CD4-positive, alpha-beta memory T cell (primary cell): ENCODE measurements around the gene NDUFV2. TPM values are rescaled to one million over a fixed set of nuclear protein-coding genes. Genes with fewer than 3 reads are reported as not detected.

ENCODE experiments used
- CTCF ChIA-PET: fragments of 350-600 bp; sonication (Branson Sonifier 250); formaldehyde crosslinking; loops from one replicate; lab custom pipeline; 2021; ENCODE audit warnings: inconsistent platforms; ENCODE audit not compliant: partially characterized antibody; lab: Charles Lee
- POLR2A ChIA-PET: fragments of 350-600 bp; sonication (Branson Sonifier 250); formaldehyde crosslinking; loops from one replicate; lab custom pipeline; 2021; ENCODE audit not compliant: partially characterized antibody; lab: Charles Lee
- DNase-seq, 5 donors: peaks; one replicate each; pipeline versions ENCODE4 v3.0.0 to v3.0.0-alpha.2; 2020 to 2022; ENCODE audit warnings: mixed read lengths in 1 of 5
- H3K27ac ChIP-seq: one replicate; pipeline ENCODE4 v1.7.0; 2013; ENCODE audit warnings: low read depth, low read length
- H3K27me3 ChIP-seq: 2 replicates; pipeline ENCODE4 v1.7.0; 2013; ENCODE audit warnings: mild to moderate bottlenecking, low read length, moderate library complexity; ENCODE audit not compliant: insufficient read depth
- H3K36me3 ChIP-seq: 2 replicates; pipeline ENCODE4 v1.7.0; 2013; ENCODE audit warnings: mild to moderate bottlenecking, low read length, moderate library complexity; ENCODE audit not compliant: insufficient read depth
- H3K4me1 ChIP-seq: 2 replicates; pipeline ENCODE4 v1.7.0; 2013; ENCODE audit warnings: mild to moderate bottlenecking, low read length, moderate library complexity; ENCODE audit not compliant: insufficient read depth
- H3K4me3 ChIP-seq, 2 donors: one replicate each; pipeline ENCODE4 v1.7.0; 2013; ENCODE audit warnings: low read length in 2 of 2, mild to moderate bottlenecking in 1 of 2
- H3K9me3 ChIP-seq, 2 donors: one replicate each; pipeline ENCODE4 v1.7.0; 2013; ENCODE audit warnings: low read length in 2 of 2, control low read depth in 1 of 2; ENCODE audit not compliant: control insufficient read depth in 1 of 2
- H3K27ac Mint-ChIP-seq, 7 donors: one replicate each; pipeline ENCODE4 v1.8.0; 2020 to 2021; ENCODE audit warnings: mixed read lengths in 7 of 7, mild to moderate bottlenecking in 6 of 7, inconsistent platforms in 3 of 7, moderate library complexity in 3 of 7
- H3K27me3 Mint-ChIP-seq, 2 donors: one replicate each; pipeline ENCODE4 v1.8.0; 2020 to 2021; ENCODE audit warnings: mixed read lengths in 2 of 2
- H3K36me3 Mint-ChIP-seq, 2 donors: one replicate each; pipeline ENCODE4 v1.8.0; 2020 to 2021; ENCODE audit warnings: mixed read lengths in 2 of 2, inconsistent platforms in 1 of 2, mild to moderate bottlenecking in 1 of 2
- H3K4me1 Mint-ChIP-seq, 4 donors: one replicate each; pipeline ENCODE4 v1.8.0; 2020 to 2021; ENCODE audit warnings: mixed read lengths in 4 of 4, mild to moderate bottlenecking in 1 of 4
- H3K4me3 Mint-ChIP-seq, 8 donors: one replicate each; pipeline ENCODE4 v1.8.0; 2020 to 2021; ENCODE audit warnings: mixed read lengths in 8 of 8, mild to moderate bottlenecking in 7 of 8, moderate library complexity in 6 of 8, inconsistent platforms in 3 of 8
- H3K9me3 Mint-ChIP-seq, 8 donors: one replicate each; pipeline ENCODE4 v1.8.0; 2020 to 2021; ENCODE audit warnings: mixed read lengths in 8 of 8, mild to moderate bottlenecking in 5 of 8, inconsistent platforms in 3 of 8, moderate library complexity in 1 of 8
- intact Hi-C: fragments of 100-400 bp; cut with micrococcal nuclease; formaldehyde crosslinking; loops from one replicate; pipeline ENCODE4 v1.15.1; 2023
- polyA plus RNA-seq, 2 donors: library from polyadenylated mRNA; unstranded; fragments of 300-500 nt; fragmentation: Illumina TruSeq; gene quantifications; one replicate each; pipeline ENCODE4 v1.2.3, GENCODE V29; 2021
- total RNA-seq, 2 experiments: library from RNA; stranded (reverse); gene quantifications; one replicate each; pipeline ENCODE4 v1.2.3, GENCODE V29; 2021

NDUFV2 gene
- total and polyA plus RNA-seq, 4 experiments from 2014 or later: 135 to 281 (median 174) TPM

GRCh38 chr18:9108911-9109310 is 6.4 kb downstream of the NDUFV2 start:
- Mint-ChIP-seq H3K27ac (peak overlapping the region; percentile 61 to 95 (median 82)), H3K27me3 (no peaks in the 10 kb centered on the region), H3K4me1 (peaks cover 66 to 98% (median 83%) of the 10 kb centered on the region in 4 donors), H3K36me3 (peaks cover 0 to 39% of the 10 kb centered on the region in 2 donors), H3K9me3 (no peaks in the 10 kb centered on the region), H3K4me3 (peak overlapping the region; percentile 27 to 85 (median 74))
- no peak overlapping the region for H3K4me3 ChIP-seq
- peaks cover 100% of the 10 kb centered on the region for H3K4me1 ChIP-seq
- H3K27ac ChIP-seq: peak overlapping the region; percentile 82
- DNase-seq: no peak
- no peaks in the 10 kb centered on the region for H3K9me3 ChIP-seq
- ChIA-PET POLR2A (interaction anchor here (0.9 to 21.8 kb wide), 7 partner anchors 9 to 35 kb away, joined by 3 to 823 read pairs (median 10); partner anchors contain the start of gene ANKRD12), CTCF (interaction anchor here (0.7 to 3.3 kb wide), 15 partner anchors 9 to 64 kb away, joined by 3 to 11 read pairs (median 4); partner anchors contain the start of gene ANKRD12)
- no peaks in the 10 kb centered on the region for H3K27me3 ChIP-seq
- intact Hi-C loops: no loop called here
- peaks cover 4% of the 10 kb centered on the region for H3K36me3 ChIP-seq

GRCh38 chr18:9109523-9109922 is 7.0 kb downstream of the NDUFV2 start:
- H3K4me3 ChIP-seq: no peak overlapping the region
- no peak for DNase-seq
- H3K27me3 ChIP-seq: no peaks in the 10 kb centered on the region
- Mint-ChIP-seq H3K27ac (peak overlapping the region; percentile 61 to 95 (median 84)), H3K4me3 (peak overlapping the region; percentile 27 to 85 (median 74)), H3K4me1 (peaks cover 63 to 95% (median 79%) of the 10 kb centered on the region in 4 donors), H3K9me3 (no peaks in the 10 kb centered on the region), H3K36me3 (peaks cover 0 to 33% of the 10 kb centered on the region in 2 donors), H3K27me3 (no peaks in the 10 kb centered on the region)
- peaks cover 100% of the 10 kb centered on the region for H3K4me1 ChIP-seq
- ChIA-PET CTCF (interaction anchor here (0.7 to 3.3 kb wide), 18 partner anchors 8 to 63 kb away, joined by 3 to 11 read pairs (median 4); partner anchors contain the start of gene ANKRD12), POLR2A (interaction anchor here (1.0 to 21.8 kb wide), 9 partner anchors 8 to 43 kb away, joined by 3 to 823 read pairs (median 5); partner anchors contain the start of gene ANKRD12)
- H3K9me3 ChIP-seq: no peaks in the 10 kb centered on the region
- peak overlapping the region; percentile 82 for H3K27ac ChIP-seq
- intact Hi-C loops: no loop called here
- peaks cover 4% of the 10 kb centered on the region for H3K36me3 ChIP-seq

GRCh38 chr18:9113468-9114149 is 11.1 kb downstream of the NDUFV2 start:
- H3K36me3 Mint-ChIP-seq: peaks cover 0 to 31% of the 10 kb centered on the region in 2 donors
- H3K9me3 ChIP-seq: no peaks in the 10 kb centered on the region
- H3K27ac Mint-ChIP-seq: peak overlapping the region; percentile 57 to 96 (median 92)
- CTCF ChIA-PET: interaction anchor here (1.2 to 8.7 kb wide), 4 partner anchors 9 to 40 kb away, joined by 4 to 58 read pairs (median 28); partner anchors contain the start of gene ANKRD12
- peaks cover 99% of the 10 kb centered on the region for H3K4me1 ChIP-seq
- intact Hi-C loops: no loop called here
- peak overlapping the region; percentile 56 for H3K27ac ChIP-seq
- DNase-seq: no peak
- no peaks in the 10 kb centered on the region for H3K27me3 ChIP-seq
- H3K4me3 Mint-ChIP-seq: peak overlapping the region; percentile 52 to 86 (median 79)
- no peaks in the 10 kb centered on the region for H3K27me3 Mint-ChIP-seq
- no peaks in the 10 kb centered on the region for H3K36me3 ChIP-seq
- no peak overlapping the region for H3K4me3 ChIP-seq
- H3K9me3 Mint-ChIP-seq: no peaks in the 10 kb centered on the region
- POLR2A ChIA-PET: interaction anchor here (0.6 to 21.8 kb wide), 5 partner anchors 10 to 31 kb away, joined by 3 to 823 read pairs (median 8); partner anchors contain the start of genes ANKRD12 and NDUFV2
- H3K4me1 Mint-ChIP-seq: peaks cover 53 to 90% (median 73%) of the 10 kb centered on the region in 4 donors

- POLR2A ChIA-PET: interaction anchor here (2.9 to 21.8 kb wide), 6 partner anchors 7 to 42 kb away, joined by 21 to 823 read pairs (median 36); partner anchors contain the start of genes ANKRD12 and NDUFV2
- peaks cover 52 to 86% (median 70%) of the 10 kb centered on the region in 4 donors for H3K4me1 Mint-ChIP-seq
Measured at GRCh38 chr18:9115984-9116383, 13.5 kb downstream of the NDUFV2 start.

GRCh38 chr18:9117980-9118841 is 15.7 kb downstream of the NDUFV2 start:
- Histone ChIP-seq H3K9me3 (no peaks in the 10 kb centered on the region), H3K27me3 (no peaks in the 10 kb centered on the region), H3K36me3 (no peaks in the 10 kb centered on the region), H3K27ac (peak overlapping the region; percentile 80), H3K4me1 (peaks cover 98% of the 10 kb centered on the region), H3K4me3 (peak overlapping the region; percentile 8 to 28)
- peak in 4 of 5 donors; percentile 47 to 54 (median 52) for DNase-seq
- H3K27me3 Mint-ChIP-seq: no peaks in the 10 kb centered on the region
- H3K4me3 Mint-ChIP-seq: peak overlapping the region; percentile 62 to 91 (median 84)
- peak overlapping the region; percentile 96 to 100 (median 98) for H3K27ac Mint-ChIP-seq
- peaks cover 51 to 86% (median 69%) of the 10 kb centered on the region in 4 donors for H3K4me1 Mint-ChIP-seq
- POLR2A ChIA-PET: interaction anchor here (0.5 to 21.8 kb wide), 21 partner anchors 9 to 795 kb away, joined by 3 to 823 read pairs (median 5); partner anchors contain the start of genes ANKRD12, NDUFV2, RAB12 and RALBP1
- intact Hi-C loops: loop anchor here (1.0 kb wide), 3 partner anchors 15 to 35 kb away; partner anchors contain the start of gene ANKRD12
- peaks cover 8 to 45% of the 10 kb centered on the region in 2 donors for H3K36me3 Mint-ChIP-seq
- CTCF ChIA-PET: interaction anchor here (1.0 to 8.7 kb wide), 7 partner anchors 9 to 45 kb away, joined by 4 to 58 read pairs (median 9); partner anchors contain the start of gene ANKRD12
- H3K9me3 Mint-ChIP-seq: no peaks in the 10 kb centered on the region

More at GRCh38 chr18:9115984-9116383, 13.5 kb downstream of the NDUFV2 start:
- Mint-ChIP-seq H3K9me3 (no peaks in the 10 kb centered on the region), H3K27ac (peak overlapping the region; percentile 93 to 100 (median 98)), H3K36me3 (peaks cover 4 to 35% of the 10 kb centered on the region in 2 donors), H3K27me3 (no peaks in the 10 kb centered on the region), H3K4me3 (peak overlapping the region; percentile 37 to 94 (median 90))
- peaks cover 98% of the 10 kb centered on the region for H3K4me1 ChIP-seq
- H3K4me3 ChIP-seq: no peak overlapping the region
- intact Hi-C loops: no loop called here
- no peak for DNase-seq
- no peaks in the 10 kb centered on the region for H3K36me3 ChIP-seq
- peak overlapping the region; percentile 80 for H3K27ac ChIP-seq
- CTCF ChIA-PET: interaction anchor here (1.1 to 8.7 kb wide), 4 partner anchors 10 to 34 kb away, joined by 4 to 58 read pairs (median 32); partner anchors contain the start of gene ANKRD12
- no peaks in the 10 kb centered on the region for H3K27me3 ChIP-seq
- no peaks in the 10 kb centered on the region for H3K9me3 ChIP-seq

GRCh38 chr18:9120796-9121195 is 18.3 kb downstream of the NDUFV2 start:
- H3K27ac ChIP-seq: peak overlapping the region; percentile 80
- H3K36me3 ChIP-seq: peaks cover 15% of the 10 kb centered on the region
- ChIA-PET POLR2A (interaction anchor here (0.6 to 21.8 kb wide), 7 partner anchors 11 to 59 kb away, joined by 3 to 823 read pairs (median 3); partner anchors contain the start of genes ANKRD12 and NDUFV2), CTCF (interaction anchor here (0.9 to 3.2 kb wide), 4 partner anchors 11 to 47 kb away, joined by 3 to 18 read pairs (median 5); partner anchors contain the start of gene NDUFV2)
- intact Hi-C loops: no loop called here
- Mint-ChIP-seq H3K36me3 (peaks cover 20 to 60% of the 10 kb centered on the region in 2 donors), H3K27ac (peak overlapping the region; percentile 85 to 96 (median 90)), H3K4me1 (peaks cover 45 to 85% (median 61%) of the 10 kb centered on the region in 4 donors), H3K27me3 (no peaks in the 10 kb centered on the region), H3K9me3 (no peaks in the 10 kb centered on the region), H3K4me3 (peak overlapping the region; percentile 57 to 88 (median 74))
- DNase-seq: peak in 3 of 5 donors; percentile 36 to 47 (median 41)
- no peak overlapping the region for H3K4me3 ChIP-seq
- H3K4me1 ChIP-seq: peaks cover 85% of the 10 kb centered on the region
- no peaks in the 10 kb centered on the region for H3K27me3 ChIP-seq
- no peaks in the 10 kb centered on the region for H3K9me3 ChIP-seq
